ENCODE data around the gene GGA1. TPM values are rescaled to one million over a fixed set of nuclear protein-coding genes. Genes with fewer than 3 reads are reported as not detected.

GGA1 gene
- total RNA-seq (2022; extraction: Qiagen RNA extraction): 17.3 to 25.3 TPM (median 23.4 TPM) in 5 replicates

GRCh38 chr22:37608477-37609239 is at the start of gene GGA1:
Gene GGA1 (plus strand): TSS chr22:37608834. CDS start chr22:37608861, 27 bp downstream.

GRCh38 chr22:37559901-37560607 is 48.6 kb upstream of the GGA1 start, which contains the start of gene CDC42EP1:
Gene CDC42EP1 (plus strand): TSS chr22:37560480. CDS start chr22:37566350, 5,870 bp downstream.

GRCh38 chr22:37639070-37639760 is 30.6 kb downstream of the GGA1 start, which contains the start of gene SH3BP1:
Gene SH3BP1 (plus strand): TSS chr22:37639669. CDS start chr22:37639788, 119 bp downstream.

GRCh38 chr22:37658133-37659065 is 49.8 kb downstream of the GGA1 start, which contains the start of gene PDXP:
Gene PDXP (plus strand): TSS chr22:37658723. CDS start chr22:37658783, 60 bp downstream.

GRCh38 chr22:37674951-37675929 is 66.6 kb downstream of the GGA1 start, which contains the start of gene LGALS1:
Gene LGALS1 (plus strand): TSS chr22:37675636. CDS start chr22:37675703, 67 bp downstream.

Other genes starting within 250 kb of the GGA1 start
- 5.8 to 10.1 TPM (median 9.8 TPM) in 5 replicates for gene ELFN2, start 181.4 kb upstream of the GGA1 start, total RNA-seq (2022; extraction: Qiagen RNA extraction)
- gene MFNG, start 122.5 kb upstream of the GGA1 start, total RNA-seq (2022; extraction: Qiagen RNA extraction): 1.4 to 3.5 TPM (median 2.5 TPM) in 5 replicates
- 25.1 to 38.6 TPM (median 38.4 TPM) in 5 replicates for gene CARD10, start 89.4 kb upstream of the GGA1 start, total RNA-seq (2022; extraction: Qiagen RNA extraction)
- 27.1 to 39.3 TPM (median 37.1 TPM) in 5 replicates for gene CDC42EP1, start 48.4 kb upstream of the GGA1 start, total RNA-seq (2022; extraction: Qiagen RNA extraction)
- gene LGALS2, start 28.7 kb upstream of the GGA1 start, total RNA-seq (2022; extraction: Qiagen RNA extraction): 0.20 to 0.37 TPM in 2 of 5 replicates, not detected in the others
- gene SH3BP1, start 30.8 kb downstream of the GGA1 start, total RNA-seq (2022; extraction: Qiagen RNA extraction): 1.3 to 2.6 TPM (median 2.2 TPM) in 5 replicates
- gene PDXP, start 49.9 kb downstream of the GGA1 start, total RNA-seq (2022; extraction: Qiagen RNA extraction): 13.6 to 20.2 TPM (median 18.7 TPM) in 5 replicates
- 1,348 to 1,402 TPM (median 1,371 TPM) in 5 replicates for gene LGALS1, start 66.8 kb downstream of the GGA1 start, total RNA-seq (2022; extraction: Qiagen RNA extraction)
- 25.2 to 29.2 TPM (median 27.7 TPM) in 5 replicates for gene NOL12, start 77.5 kb downstream of the GGA1 start, total RNA-seq (2022; extraction: Qiagen RNA extraction)
- 23.0 to 37.4 TPM (median 35.1 TPM) in 5 replicates for gene TRIOBP, start 88.2 kb downstream of the GGA1 start, total RNA-seq (2022; extraction: Qiagen RNA extraction)
- 2.6 to 3.6 TPM (median 2.7 TPM) in 5 replicates for gene GCAT, start 199.1 kb downstream of the GGA1 start, total RNA-seq (2022; extraction: Qiagen RNA extraction)
- not detected in 5 replicates for gene GALR3, start 214.5 kb downstream of the GGA1 start, total RNA-seq (2022; extraction: Qiagen RNA extraction)
- 19.0 to 26.7 TPM (median 23.9 TPM) in 5 replicates for gene ANKRD54, start 235.5 kb downstream of the GGA1 start, total RNA-seq (2022; extraction: Qiagen RNA extraction)
- gene EIF3L, start 240.6 kb downstream of the GGA1 start, total RNA-seq (2022; extraction: Qiagen RNA extraction): 272 to 291 TPM (median 283 TPM) in 5 replicates

All from A549 treated with CORT108297 at 1 μM for 4 hours (cell line).